HG03460 (cell line): ENCODE results near the gene RPL38.

Experiments used
- ATAC-seq: cut with Tn5 transposase; IDR thresholded peaks from one replicate; pipeline ENCODE4 v1.9.1; 2021; ENCODE audit not compliant: unreplicated experiment

Gene RPL38

DNA sequence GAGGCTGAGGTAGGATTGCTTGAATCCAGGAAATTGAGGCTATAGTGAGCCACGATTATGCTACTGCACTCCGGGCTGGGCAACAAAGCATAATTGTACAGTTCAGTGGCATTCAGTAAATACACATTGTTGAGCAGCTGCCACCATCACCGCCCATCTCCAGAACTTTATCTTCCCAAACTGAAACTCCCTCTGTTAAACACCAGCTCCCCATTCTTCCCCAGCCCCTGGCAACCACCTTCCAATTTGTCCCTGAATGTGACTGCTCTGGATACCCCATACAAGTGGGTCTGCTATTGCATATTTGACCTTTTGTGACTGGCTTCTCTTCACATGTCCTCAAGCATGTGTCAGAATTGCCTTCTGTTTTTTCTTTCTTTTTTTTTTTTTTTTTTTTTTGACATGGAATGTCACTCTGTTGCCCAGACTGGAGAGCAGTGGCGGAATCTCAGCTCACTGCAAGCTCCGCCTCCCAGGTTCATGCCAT lies 2.9 kb downstream of the RPL38 start:
- ATAC-seq, result no peak

DNA sequence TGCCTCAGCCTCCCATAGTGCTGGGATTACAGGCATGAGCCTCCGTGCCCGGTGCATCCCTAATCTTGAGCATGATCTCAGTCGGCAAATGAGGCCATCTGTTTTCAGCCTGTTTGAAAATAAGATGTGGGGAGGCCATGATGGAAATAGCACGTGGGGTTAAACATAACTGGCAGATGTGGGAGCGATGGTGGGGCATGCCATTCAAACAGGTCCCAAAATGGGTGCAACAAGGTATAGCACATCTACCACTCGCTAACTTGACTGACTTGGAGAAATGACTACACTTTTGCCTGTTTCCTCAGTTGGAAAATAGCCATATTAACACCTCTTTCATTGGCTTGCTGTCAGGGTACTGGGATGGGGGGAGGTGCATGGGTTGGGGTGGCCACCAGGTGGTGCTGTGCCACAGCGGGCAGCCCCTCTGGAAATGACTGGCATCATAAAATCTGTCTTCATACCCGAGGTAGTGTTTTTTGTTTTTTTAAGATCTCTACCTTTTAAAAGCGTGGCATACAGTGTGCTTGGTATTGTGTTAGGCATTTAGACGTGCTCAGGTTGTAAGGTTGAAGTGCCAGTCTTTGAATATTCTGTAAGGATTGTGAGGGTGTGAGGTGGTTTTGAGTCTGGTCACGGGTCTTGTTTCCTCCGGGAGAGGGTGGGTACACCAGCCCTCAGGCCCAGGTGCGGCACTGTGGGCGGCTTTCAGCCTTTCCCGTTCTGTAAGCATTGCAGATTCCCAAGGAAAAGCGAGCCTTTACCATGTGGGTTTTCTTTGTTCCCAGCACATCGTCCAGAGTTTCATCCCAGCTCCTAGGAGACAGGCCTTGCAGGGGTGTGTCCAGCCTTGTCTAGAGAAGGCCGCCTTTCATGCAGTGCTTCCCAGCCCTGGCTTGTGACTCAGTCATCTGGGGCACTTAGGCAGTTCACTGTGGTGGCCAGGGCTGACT lies 7.0 kb downstream of the RPL38 start:
- ATAC-seq, result no peak

DNA sequence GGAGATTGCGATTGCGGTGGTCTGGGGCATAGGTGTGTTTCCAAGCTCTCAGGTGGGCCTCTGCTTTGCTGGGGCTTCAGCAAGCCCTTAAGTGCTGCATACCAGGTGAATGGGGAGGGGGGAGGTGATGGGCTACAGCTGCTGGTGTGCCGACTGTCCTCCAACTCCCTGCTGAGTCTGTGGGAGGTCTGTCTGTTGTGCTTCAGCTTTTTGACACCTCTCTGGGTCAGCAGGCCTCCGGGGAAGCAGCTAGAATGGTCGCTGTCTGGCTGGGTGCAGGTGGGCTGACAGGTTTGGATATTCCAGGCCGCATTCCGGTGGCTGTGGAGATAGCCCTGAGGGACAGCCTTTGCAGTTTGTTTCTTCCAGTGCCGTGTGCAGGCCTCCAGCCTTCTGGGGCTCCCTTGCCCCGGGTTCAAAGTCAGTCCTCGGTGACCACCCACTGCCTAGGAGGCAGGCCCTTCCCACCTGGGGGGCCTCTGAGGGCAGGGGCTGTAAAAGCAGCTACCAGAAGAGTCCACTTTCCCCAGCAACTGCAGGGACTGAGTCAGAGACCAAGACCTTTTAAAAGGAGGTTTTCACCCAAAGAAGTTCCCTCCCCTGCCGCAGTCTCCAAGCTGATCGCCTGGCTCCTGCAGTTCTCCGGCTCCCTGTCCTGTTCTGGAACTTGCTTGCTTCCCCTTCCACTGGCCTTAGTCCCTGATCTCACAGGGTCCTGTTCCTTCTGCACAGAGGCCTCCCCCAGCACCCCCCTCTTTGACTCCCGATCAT lies 7.8 kb downstream of the RPL38 start:
- ATAC-seq, result no peak

DNA sequence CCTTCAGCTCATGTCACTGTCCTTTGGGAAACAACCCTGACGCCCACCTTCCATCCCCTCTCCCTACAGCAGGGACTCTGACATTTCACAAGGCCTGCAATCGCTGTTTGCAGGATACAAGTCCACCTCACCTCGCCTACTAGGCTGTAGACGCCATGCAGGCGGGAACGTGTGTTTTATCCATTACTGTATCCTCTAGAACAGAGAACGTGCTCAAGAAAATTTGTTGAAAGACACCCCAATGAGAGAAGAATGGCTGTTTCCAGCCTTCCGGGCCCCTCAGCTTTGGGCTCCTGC lies 8.4 kb downstream of the RPL38 start:
- ATAC-seq, result no peak

DNA sequence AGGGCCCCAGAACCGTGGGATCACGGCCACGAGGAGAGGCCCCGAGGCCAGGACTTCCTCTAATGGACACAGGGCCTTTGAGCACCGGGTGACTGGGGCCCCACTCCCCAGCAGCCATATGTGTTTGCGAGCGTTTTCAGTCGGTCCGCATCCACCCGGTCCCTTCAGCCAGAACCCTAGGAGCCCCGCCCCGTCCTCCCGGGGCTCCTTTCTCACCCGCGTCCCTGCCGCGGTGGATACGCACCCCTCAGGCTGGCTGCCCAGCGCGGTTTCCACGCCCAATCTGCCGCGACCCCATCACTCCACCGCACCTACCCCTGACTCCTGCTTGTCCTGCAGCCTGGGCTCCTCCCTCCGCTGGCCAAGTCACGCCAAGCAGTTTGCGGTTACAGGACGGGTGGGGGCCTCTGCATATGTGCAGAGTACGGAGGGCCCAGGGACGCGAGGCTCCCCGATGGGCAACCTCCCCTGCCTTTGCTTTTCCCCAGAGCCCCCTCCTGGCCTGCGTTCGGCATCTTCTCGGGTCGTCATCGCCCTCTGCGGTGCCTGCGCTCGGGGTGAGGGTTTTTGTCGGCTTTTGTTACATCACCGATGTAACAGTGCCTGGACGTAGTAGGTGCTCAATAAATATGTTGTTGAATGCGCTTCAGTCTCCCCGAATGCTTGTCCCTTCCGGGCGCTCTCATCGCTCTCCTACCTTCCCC lies 8.9 kb downstream of the RPL38 start:
- peak; percentile 1 for ATAC-seq

DNA sequence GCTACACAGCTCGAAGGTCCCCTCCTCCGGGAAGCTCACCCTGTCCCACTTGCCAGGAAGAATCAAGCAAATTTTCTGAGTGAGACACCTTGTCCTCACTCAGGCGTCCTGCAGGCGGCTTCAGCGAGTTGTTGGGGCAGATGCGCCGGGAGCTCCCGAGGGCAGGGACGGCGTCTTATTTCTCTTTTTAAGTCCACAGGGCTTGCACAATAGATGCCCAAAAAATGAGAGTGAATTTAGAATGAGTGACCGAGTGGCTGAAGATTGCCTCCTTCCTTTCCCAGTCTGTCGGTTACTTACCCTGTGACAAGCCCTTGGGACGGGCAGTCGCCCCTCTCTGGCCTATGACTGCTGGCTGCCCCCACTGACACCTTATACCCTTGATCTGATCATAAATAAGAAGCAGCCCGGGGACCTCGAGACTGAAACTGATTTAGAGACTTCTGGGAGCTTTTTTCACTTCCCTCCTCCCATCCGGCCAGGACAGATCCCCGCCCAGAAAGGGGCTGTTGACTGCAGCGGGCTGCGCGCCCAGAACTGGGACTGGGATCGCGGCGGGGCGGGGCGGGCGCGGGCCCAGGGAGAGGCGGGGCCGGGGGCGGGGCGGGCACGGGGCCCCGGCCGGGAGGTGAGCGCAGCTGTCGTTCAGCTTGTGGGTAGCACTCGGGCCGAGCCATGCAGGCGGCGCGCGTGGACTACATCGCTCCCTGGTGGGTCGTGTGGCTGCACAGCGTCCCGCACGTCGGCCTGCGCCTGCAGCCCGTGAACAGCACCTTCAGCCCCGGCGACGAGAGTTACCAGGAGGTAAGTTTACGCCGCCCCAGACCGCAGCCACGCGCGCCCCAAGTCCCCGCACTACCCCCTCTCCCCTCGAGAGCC lies 9.7 kb downstream of the RPL38 start, which contains the start of gene TTYH2:
Gene TTYH2 (plus strand): TSS at position 659 of the 879 bp plus-strand sequence. CDS start 17 bp downstream, at position 676.
- peak; percentile 56 for ATAC-seq

DNA sequence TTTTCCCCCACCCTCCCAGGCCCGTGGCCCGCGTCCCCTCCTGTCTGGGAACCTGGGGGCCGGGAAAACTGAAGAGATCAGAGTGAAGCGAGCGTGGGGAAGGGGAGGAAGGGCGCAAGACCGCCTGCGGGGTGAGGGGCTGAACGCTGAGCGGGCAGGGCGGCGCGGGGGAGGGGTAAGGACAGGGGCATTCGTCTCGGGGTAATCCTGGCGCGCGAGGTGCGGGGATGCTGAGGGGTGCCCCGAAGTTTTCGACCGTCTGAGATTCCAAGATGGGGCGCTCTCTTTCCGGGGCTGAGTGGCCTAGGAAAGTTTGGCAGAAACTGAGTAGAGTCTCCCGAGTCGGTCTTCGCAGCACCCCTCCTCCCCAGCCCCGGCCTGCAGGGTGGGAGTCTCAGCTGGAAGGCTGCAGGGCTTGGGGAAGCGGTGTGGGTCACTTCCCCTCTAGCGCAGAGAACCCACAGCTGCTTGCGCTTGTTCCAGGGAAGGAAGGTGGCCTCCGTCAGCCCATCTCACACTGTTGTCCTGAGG lies 10.4 kb downstream of the RPL38 start:
- no peak for ATAC-seq

DNA sequence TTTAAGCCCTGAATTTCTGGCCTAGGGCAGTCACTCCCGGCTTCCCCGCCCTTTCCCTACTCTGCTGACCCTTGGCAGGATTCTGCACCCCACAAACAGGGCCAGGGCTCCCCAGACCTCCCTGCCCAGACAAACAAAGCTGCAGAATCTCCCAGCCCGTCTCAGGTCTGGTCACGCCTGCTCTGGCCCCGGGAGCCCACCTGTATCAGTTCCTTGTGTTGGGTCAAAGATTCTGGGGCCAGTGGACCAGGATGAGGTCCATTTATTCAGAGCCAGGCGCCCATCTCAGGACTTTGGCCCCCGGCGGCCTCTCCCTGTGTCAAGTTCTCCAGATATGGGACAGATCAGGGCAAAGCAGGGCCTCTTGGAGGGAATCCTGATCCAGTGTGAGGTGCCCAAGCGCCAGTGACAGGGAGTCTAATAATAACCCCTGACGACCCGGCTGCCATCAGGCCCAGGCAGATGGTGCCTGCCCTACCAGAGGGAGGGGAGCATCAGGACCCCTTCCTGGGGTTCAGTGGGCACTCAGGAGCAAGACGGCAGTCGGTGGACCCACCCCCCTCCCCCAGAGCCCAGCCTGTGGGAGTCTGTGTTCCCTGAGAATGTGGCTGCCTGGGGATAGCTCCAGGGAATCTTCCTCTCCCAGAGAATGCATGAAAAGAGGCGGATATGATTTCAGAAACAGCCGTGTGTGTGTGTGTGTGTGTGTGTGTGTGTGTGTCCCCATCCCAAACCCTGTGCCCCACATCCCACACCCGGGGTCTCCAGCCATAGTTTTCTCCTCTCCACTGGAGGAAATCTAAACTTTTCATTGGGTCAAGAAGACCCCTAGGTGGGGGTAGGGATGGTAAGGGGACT lies 11.2 kb downstream of the RPL38 start:
- no peak for ATAC-seq

DNA sequence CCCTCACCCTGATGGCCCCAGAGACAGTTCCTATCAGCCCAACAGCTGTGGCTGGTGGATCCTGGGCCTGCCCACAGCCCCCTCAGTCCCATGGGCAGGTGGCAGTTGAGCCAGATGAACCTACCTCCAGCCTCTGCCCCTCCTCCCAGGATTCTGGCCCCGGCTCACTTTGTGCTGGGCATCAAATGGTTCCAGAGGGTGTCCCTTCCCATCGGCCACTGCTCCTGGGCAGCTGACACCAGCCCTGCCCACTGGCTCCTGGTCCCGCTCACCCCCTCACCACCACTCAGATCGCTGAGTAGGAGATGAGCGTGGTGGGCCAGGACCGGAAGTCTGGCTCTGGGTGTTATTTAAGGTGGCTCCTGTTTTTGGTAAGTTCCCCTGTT lies 11.9 kb downstream of the RPL38 start:
- no peak for ATAC-seq

DNA sequence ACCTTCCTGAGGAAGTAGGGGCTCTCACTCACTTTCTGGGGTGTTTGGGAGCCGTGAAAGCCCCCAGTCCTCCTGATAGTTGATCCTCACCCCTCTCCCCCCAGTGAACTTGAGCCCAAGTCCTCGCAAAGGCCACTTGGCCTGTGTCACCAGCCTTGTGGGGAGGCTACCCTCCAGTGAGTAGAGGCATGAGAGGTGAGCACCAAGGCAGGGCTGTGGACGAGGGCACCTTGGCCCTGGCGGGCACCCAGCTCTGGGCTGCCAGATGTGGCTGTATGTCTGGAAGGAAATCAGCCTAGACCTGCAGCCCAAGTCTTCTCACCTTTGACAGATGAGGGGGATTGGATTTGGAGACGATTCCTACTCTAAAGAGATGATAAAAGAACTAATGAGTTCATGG lies 13.0 kb downstream of the RPL38 start:
- no peak for ATAC-seq

DNA sequence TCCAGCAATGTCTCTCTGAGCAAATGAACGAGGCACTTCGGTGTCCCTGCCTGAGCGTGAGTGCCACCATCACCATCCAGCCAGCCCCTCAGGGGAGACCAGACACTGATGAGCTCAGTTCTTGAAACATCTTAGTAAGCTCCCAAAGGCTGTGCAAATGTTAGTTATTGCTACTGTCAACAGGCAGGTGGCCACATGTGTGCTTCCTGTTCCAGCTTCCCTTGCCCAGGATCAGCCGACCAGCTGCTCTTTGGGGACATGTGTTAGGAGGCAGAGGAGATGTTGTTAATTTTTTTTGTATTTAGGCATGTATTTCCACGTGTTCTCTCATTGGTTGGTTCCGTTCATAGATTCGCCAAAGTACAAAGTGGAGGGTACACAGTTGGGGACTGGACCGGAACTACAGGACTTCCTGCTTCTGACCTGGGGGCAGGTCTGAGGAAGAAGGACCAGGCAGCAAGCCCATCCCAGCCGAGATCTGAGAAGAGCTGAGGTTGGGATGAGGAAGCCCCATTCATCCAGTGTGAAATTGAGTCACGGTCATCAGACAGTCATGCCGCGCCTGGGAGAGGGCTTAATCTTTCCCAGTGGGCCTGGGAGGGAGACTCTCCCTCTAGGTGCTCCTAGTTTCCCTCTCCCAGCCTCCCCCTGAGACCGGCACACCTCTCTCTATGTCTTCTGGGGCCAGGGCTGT lies 13.7 kb downstream of the RPL38 start:
- no peak for ATAC-seq

DNA sequence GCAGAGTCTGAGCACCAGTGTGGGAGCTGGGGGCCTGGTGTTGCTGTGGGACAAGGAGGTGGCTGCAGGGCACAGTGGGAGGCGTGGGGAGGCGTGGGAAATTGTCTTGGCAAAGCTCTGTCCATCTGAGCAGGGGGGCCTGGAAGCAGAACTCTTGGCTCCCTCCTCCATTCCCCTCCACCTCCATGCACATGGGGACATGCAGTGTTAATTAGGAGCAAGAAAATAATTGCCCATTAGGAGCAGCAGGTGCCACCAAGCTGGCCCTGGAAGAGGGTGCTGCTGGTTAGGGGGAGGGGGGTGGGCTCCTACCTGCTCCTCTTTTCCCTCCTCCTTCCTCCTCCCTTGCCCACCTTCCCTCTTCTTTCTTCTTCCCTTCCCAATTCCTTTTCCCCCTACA lies 14.4 kb downstream of the RPL38 start:
- ATAC-seq, result no peak

DNA sequence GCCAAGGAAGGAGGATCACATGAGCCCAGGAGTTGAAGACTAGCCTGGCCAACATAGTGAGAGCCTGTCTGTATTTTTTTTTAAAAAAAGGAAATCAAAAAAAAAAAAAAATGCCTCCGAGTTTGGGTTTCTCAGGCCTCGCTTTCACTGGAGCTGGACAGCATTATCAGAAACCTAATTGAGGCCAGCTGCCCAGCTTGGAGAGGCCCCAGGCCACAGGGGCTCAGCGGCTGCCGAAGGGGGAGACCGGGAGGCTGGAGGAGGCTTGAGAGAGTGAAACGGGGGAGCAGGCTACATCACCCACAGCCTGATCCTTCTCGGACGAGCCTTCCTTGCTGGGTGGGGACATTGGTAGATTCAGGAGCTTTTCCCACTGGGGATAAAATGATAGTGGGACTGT lies 15.0 kb downstream of the RPL38 start:
- ATAC-seq, result no peak

DNA sequence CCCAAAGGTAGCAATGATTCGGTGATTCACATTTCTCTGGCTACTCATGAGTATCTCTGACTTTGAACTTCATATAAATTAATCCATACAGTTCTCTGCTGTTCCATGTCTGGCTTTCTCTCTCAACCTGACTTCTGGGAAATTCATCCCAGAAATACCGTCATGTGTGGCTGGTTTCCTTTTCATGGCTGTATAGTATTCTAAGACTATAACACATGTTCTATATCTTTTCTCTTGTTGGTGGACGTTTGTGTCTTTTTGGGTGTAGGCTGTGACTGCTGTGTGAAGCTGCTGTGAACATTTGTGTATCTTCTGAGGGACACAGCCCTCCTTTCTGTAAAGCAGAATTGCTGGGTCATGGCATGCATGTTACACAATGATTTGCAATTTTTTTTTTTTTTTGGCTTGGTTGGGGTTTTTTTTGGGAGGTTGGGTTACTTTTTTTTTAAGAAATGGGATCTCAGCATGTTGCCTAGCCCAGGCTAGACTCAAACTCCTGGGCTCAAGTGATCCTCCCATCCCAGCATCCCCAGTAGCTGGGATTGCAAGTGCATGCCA lies 16.2 kb downstream of the RPL38 start:
- ATAC-seq, result no peak

DNA sequence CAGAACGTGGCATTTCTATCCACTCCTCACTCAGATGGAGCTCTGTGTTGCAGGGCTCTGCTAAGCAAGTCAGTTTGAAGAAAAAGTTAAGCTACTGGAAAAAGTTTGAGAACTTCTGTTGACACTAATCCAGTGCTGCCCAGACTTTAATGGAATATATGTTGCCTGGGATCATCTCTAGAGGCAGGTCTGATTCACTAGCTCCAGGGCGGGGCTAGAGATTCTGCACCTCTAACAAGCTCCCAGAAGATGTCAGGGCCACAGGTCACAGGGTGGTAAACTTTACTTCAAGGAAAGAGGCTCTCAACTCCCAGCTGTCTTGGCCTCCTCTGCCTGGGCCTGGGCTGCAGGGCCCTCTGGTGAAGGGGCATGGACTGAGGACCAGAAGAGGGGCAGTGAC lies 16.7 kb downstream of the RPL38 start:
- no peak for ATAC-seq

DNA sequence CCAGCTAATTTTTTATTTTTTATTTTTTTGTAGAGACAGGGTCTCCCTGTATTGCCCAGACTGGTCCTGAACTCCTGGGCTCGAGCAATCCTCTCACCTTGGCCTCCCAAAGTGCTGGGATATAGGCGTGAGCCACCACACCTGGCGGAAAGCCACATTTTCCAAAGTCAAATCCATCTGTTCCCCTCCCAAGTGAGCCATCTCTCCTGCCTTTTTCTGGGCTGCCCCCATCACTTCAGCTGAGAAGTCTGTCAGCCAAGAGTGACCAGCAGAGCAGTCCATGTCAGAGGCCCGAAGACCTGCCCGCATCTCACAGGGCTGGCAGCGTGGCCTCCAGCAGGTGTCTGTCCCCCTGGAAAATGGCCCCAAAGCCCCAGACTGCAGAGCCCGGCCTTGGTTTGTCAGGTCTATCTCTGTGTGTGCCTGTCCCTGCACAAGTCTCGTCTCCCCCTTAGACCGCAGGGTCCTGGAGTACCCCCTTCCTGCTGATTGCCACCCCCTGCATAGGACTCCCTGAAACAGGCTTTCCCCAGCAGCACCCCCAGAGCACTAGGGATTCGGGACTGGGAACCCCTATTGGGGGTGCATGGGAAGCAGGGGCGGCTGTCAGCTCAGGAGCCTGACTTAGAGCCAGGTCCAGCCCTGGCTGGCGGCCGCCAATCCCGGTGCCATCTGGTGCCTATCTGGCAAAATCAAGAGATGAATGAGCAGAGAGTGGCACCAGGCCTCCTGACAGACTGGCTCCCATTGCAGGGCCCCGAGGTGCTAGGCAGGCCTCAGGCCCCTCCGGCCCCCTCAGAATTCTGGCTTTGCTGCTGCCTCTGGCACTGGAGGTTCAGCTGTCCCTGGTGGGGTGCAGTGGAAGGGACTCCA lies 17.7 kb downstream of the RPL38 start:
- ATAC-seq, result no peak

DNA sequence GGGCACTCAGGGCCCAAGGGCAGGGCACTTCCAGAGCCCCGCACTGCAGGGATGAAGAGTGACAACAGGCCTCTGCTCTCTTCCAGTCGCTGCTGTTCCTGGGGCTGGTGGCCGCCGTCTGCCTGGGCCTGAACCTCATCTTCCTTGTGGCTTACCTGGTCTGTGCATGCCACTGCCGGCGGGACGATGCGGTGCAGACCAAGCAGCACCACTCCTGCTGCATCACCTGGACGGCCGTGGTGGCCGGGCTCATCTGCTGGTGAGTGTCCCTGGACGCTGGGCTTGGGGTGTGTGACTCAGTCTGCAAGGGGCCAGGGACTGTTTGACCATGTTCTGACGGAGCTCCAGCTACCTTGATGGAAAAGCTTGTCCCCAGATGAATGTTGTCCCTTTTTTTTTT lies 18.9 kb downstream of the RPL38 start:
- no peak for ATAC-seq
